ENCODE results near the gene XAB2. TPM values are rescaled to one million over a fixed set of nuclear protein-coding genes. Genes with fewer than 3 reads are reported as not detected.

The XAB2 gene
- total RNA-seq, 4 donors from 2014 or later, result 51.6 to 62.0 (median 54.3) TPM

DNA sequence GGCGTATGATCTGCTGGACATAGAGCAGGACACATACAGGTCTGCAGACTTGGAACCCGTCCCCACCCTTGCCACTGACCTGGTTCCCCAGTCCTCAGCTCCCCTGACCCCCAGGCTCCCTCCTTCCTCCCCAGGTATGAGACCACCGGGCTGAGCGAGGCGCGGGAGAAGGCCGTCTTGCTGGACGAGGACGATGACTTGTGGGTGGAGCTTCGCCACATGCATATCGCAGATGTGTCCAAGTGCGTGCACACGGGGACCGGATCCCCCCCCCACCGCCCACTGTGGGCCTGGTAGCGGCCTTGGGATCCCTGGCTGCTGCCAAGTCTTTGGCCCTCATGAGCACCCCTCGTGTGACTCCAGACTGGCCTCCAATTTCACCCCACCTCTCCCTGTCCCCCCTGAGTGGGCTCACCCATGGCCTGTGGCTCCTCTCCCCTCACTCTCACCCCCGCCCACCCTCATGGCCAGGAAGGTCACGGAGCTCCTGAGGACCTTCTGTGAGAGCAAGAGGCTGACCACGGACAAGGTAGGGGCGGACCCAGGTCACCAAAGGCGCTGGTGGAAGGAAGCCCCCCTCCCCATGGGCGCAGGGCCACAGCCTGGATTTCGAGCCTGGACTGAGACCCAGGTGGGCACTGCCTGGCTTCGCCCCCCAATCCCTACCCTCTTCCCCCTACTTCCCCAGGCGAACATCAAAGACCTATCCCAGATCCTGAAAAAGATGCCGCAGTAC lies 13.1 kb upstream of the XAB2 start:
- H3K4me3 ChIP-seq, result no peak overlapping the region
- WGBS, 2 donors, result 80 to 85% methylated on average over 21 to 23 of the region's 27 CpGs
- no peaks in the 10 kb centered on the region for H3K36me3 ChIP-seq
- H3K4me1 ChIP-seq, result no peaks in the 10 kb centered on the region
- TF ChIP-seq POLR2A (IDR thresholded peaks at IDR 0.05), result no peak
- TF ChIP-seq EP300 (IDR thresholded peaks at IDR 0.05), result no peak
- TF ChIP-seq, protein P1, sequence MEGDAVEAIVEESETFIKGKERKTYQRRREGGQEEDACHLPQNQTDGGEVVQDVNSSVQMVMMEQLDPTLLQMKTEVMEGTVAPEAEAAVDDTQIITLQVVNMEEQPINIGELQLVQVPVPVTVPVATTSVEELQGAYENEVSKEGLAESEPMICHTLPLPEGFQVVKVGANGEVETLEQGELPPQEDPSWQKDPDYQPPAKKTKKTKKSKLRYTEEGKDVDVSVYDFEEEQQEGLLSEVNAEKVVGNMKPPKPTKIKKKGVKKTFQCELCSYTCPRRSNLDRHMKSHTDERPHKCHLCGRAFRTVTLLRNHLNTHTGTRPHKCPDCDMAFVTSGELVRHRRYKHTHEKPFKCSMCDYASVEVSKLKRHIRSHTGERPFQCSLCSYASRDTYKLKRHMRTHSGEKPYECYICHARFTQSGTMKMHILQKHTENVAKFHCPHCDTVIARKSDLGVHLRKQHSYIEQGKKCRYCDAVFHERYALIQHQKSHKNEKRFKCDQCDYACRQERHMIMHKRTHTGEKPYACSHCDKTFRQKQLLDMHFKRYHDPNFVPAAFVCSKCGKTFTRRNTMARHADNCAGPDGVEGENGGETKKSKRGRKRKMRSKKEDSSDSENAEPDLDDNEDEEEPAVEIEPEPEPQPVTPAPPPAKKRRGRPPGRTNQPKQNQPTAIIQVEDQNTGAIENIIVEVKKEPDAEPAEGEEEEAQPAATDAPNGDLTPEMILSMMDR (IDR thresholded peaks at IDR 0.05), result no peak
- no peaks in the 10 kb centered on the region for H3K9me3 ChIP-seq
- no peak overlapping the region for H3K27ac ChIP-seq
- no peak for DNase-seq (ENCODE audit: low spot score in 2 of 2)
- peaks cover 0 to 22% of the 10 kb centered on the region in 2 donors for H3K27me3 ChIP-seq

DNA sequence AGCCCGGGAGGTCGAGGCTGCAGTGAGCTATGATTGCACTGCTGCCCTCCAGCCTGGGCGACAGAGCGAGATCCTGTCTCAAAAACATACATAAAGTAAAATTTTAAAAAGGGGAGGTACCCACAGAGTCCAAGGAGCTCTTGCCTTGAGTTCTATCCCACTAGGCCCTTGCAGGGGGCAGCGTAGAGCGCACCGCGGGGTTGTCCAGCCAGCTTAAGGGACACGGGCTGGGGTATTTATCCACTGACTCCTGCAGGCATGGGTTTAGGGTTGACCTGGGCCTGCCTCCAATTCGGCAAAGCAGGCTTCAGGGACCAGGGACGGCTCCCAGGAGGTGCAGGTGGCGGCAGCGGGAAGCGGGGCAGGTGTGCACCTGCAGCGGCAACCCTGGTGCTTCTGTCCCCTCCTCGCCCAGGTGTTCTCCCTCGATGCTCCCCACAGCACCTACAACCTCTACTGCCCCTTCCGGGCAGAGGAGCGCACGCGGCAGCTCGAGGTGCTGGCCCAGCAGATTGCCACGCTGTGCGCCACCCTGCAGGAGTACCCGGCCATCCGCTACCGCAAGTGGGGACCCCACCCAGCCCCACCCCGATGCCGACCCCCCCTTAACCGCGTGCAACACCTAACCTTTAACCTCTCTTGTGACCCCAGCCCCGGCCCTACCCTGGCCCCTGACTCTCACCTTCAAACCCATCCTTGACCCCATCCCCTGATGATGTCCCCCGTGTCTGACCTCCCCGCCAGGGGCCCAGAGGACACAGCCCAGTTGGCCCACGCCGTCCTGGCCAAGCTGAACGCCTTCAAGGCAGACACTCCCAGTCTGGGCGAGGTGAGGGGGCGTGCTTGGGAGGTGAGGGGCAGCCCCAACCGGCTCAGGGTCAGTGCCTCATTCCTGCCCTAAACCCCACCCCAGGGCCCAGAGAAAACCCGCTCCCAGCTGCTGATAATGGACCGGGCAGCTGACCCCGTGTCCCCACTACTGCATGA lies 12.2 kb upstream of the XAB2 start:
- H3K4me3 ChIP-seq, result no peak overlapping the region
- no peak overlapping the region for H3K27ac ChIP-seq
- no peaks in the 10 kb centered on the region for H3K36me3 ChIP-seq
- no peak for TF ChIP-seq EP300 (IDR thresholded peaks at IDR 0.05)
- TF ChIP-seq, protein P1 (IDR thresholded peaks at IDR 0.05), result no peak
- no peak for TF ChIP-seq POLR2A (IDR thresholded peaks at IDR 0.05)
- no peaks in the 10 kb centered on the region for H3K9me3 ChIP-seq
- 79 to 82% methylated on average over 38 to 43 of the region's 43 CpGs for WGBS, 2 donors
- no peak for DNase-seq (ENCODE audit: low spot score in 2 of 2)
- H3K27me3 ChIP-seq, result peaks cover 0 to 31% of the 10 kb centered on the region in 2 donors
- H3K4me1 ChIP-seq, result peaks cover 0 to 7% (median 0%) of the 10 kb centered on the region in 4 donors

DNA sequence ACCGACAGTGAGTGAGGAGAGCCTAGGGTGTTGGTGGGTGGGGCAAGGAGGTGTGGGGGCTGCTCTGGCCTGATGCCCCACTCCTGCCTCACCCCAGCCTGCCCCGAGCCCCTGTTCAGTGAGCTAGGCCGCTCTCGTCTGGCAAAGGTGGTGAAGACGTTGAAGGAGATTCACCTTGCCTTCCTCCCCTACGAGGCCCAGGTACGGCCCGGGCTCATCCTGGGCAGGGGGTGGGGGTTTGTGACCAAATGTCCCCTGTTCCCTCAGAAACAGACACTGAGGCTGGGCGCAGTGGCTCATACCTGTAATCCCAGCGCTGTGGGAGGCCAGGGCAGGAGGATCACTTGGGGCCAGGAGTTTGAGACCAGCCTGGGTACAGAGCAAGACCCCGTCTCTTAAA lies 11.5 kb upstream of the XAB2 start:
- no peaks in the 10 kb centered on the region for H3K9me3 ChIP-seq
- DNase-seq (ENCODE audit: low spot score in 2 of 2), result no peak
- WGBS, 2 donors, result 88 to 91% methylated on average over 11 of the region's 11 CpGs
- peaks cover 0 to 8% (median 0%) of the 10 kb centered on the region in 4 donors for H3K4me1 ChIP-seq
- TF ChIP-seq POLR2A (IDR thresholded peaks at IDR 0.05) (no peak), EP300 (IDR thresholded peaks at IDR 0.05) (no peak)
- TF ChIP-seq, protein P1 (IDR thresholded peaks at IDR 0.05), result no peak
- H3K36me3 ChIP-seq, result no peaks in the 10 kb centered on the region
- H3K27me3 ChIP-seq, result peaks cover 0 to 35% of the 10 kb centered on the region in 2 donors
- H3K27ac ChIP-seq, result no peak overlapping the region
- no peak overlapping the region for H3K4me3 ChIP-seq

DNA sequence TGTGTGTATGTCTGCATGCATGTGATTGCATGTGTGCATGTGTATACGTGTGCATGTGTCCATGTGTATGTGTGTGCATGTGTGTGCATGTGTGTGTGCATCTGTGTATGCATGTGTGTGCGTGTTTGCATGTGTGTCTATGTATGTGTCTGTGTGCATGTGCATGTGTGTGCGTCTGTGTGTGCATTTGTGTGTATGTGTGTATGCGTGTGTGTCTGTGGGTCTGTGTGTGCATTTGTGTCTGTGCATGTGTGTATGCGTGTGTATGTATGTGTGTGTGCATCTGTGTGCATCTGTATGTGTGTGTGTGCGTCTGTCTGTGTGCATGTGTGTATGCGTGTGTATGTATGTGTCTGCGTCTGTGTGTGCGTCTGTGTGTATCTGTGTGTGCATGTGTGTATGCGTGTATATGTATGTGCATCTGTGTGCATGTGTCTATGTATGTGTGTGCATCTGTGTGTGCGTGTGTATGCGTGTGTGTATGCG lies 10.6 kb upstream of the XAB2 start:
- peaks cover 0 to 8% (median 0%) of the 10 kb centered on the region in 4 donors for H3K4me1 ChIP-seq
- H3K36me3 ChIP-seq, result no peaks in the 10 kb centered on the region
- H3K4me3 ChIP-seq, result no peak overlapping the region
- no peak for DNase-seq (ENCODE audit: low spot score in 2 of 2)
- no peak overlapping the region for H3K27ac ChIP-seq
- H3K9me3 ChIP-seq, result no peaks in the 10 kb centered on the region
- H3K27me3 ChIP-seq, result peaks cover 0 to 31% of the 10 kb centered on the region in 2 donors
- 93 to 96% methylated on average over 13 of the region's 13 CpGs for WGBS, 2 donors
- TF ChIP-seq, protein P1 (IDR thresholded peaks at IDR 0.05), result no peak
- TF ChIP-seq POLR2A (IDR thresholded peaks at IDR 0.05) (no peak), EP300 (IDR thresholded peaks at IDR 0.05) (no peak)

All from tibial nerve (tissue), 4 donors.